ENCODE measurements around the gene WASHC3. TPM values are rescaled to one million over a fixed set of nuclear protein-coding genes. Genes with fewer than 3 reads are reported as not detected.

WASHC3 gene
- total and polyA plus RNA-seq, 4 donors = 22.4 to 51.4 (median 25.8) TPM

- H3K27me3 ChIP-seq (ENCODE audit: control insufficient read depth in 4 of 4, insufficient read depth in 4 of 4, low read length in 3 of 4) = no peaks in the 10 kb centered on the region
- H3K9ac ChIP-seq (ENCODE audit: low read depth in 1 of 2, low read length in 2 of 2) = no peak overlapping the region
- H3K36me3 ChIP-seq (ENCODE audit: control insufficient read depth in 4 of 4, insufficient read depth in 3 of 4, low read depth in 1 of 4, low read length in 3 of 4) = peaks cover 2 to 32% (median 21%) of the 10 kb centered on the region in 4 donors
- H3K9me3 ChIP-seq (ENCODE audit: control insufficient read depth in 4 of 4, low read length in 3 of 4) = no peaks in the 10 kb centered on the region
- no peak overlapping the region for H3K27ac ChIP-seq (ENCODE audit: low read depth in 1 of 2, low read length in 2 of 2)
- TF ChIP-seq MAX (IDR thresholded peaks at IDR 0.05) (no peak), REST (IDR thresholded peaks at IDR 0.05) (no peak), ATF3 (IDR thresholded peaks at IDR 0.05) (no peak), RXRA (IDR thresholded peaks at IDR 0.05) (no peak), YY1 (IDR thresholded peaks at IDR 0.05) (no peak), NR2F2 (IDR thresholded peaks at IDR 0.05) (no peak), RAD21 (IDR thresholded peaks at IDR 0.05) (no peak), JUND (IDR thresholded peaks at IDR 0.05) (no peak), CTCF (IDR thresholded peaks at IDR 0.05; ENCODE audit: low read depth, low read length, missing input control) (no peak), FOXA1 (IDR thresholded peaks at IDR 0.05) (no peak), TAF1 (conservative IDR thresholded peaks at IDR 0.05) (no peak), HNF4G (IDR thresholded peaks at IDR 0.05) (no peak), GABPA (IDR thresholded peaks at IDR 0.05 in 1 of 2, conservative IDR thresholded peaks at IDR 0.05 in 1 of 2) (no peak), SP1 (IDR thresholded peaks at IDR 0.05) (no peak), FOXA2 (IDR thresholded peaks at IDR 0.05) (no peak), HNF4A (conservative IDR thresholded peaks at IDR 0.05) (no peak), EGR1 (IDR thresholded peaks at IDR 0.05; ENCODE audit: low read depth in 2 of 2) (no peak), ZBTB33 (IDR thresholded peaks at IDR 0.05) (no peak)
- H3K4me1 ChIP-seq (ENCODE audit: control insufficient read depth in 4 of 4, insufficient read depth in 4 of 4, low read length in 3 of 4) = no peaks in the 10 kb centered on the region
- 62% methylated on average over 3 of the region's 3 CpGs for WGBS
- no peak overlapping the region for H3K4me3 ChIP-seq (ENCODE audit: low read depth in 1 of 3, low read length in 3 of 3)
- no peak for DNase-seq (ENCODE audit: low spot score)
Observed at GRCh38 chr12:102033991-102034745, 27.6 kb downstream of the WASHC3 start.

All from liver (tissue), 9 donors.